Measurements from ENCODE around the gene CHPF. TPM values are rescaled to one million over a fixed set of nuclear protein-coding genes. Genes with fewer than 3 reads are reported as not detected.
A peak's percentile ranks its signal among the peaks of the same experiment; 100 is the strongest.

CHPF gene
- total and polyA plus RNA-seq, 7 donors, result 8.4 to 14.2 (median 12.6) TPM

- intact Hi-C loops (cut with DNase I), result no loop called here
- WGBS, 3 donors, result 41 to 57% (median 50%) methylated on average over 16 to 22 of the region's 22 CpGs
- H3K36me3 ChIP-seq (ENCODE audit: insufficient read depth in 1 of 2, low read depth in 1 of 2), result peaks cover 0 to 10% of the 10 kb centered on the region in 2 donors
- H3K4me1 ChIP-seq, result peaks cover 7% of the 10 kb centered on the region
- DNase-seq (no peak), ATAC-seq (no peak)
- H3K4me3 ChIP-seq, result no peak overlapping the region
- no peaks in the 10 kb centered on the region for H3K9me3 ChIP-seq
- H3K27me3 ChIP-seq (ENCODE audit: insufficient read depth in 3 of 3, low read length in 2 of 3), result peaks cover 0 to 45% (median 23%) of the 10 kb centered on the region in 3 donors
- TF ChIP-seq CTCF (IDR thresholded peaks at IDR 0.05), result no peak
- H3K27ac ChIP-seq, result no peak overlapping the region
Observed at GRCh38 chr2:219510512-219511135, 33.0 kb downstream of the CHPF start.

GRCh38 chr2:219509780-219510511, 33.7 kb downstream of the CHPF start:
- Histone ChIP-seq H3K4me1 (peaks cover 7% of the 10 kb centered on the region), H3K4me3 (peak overlapping the region; percentile 28), H3K36me3 (ENCODE audit: insufficient read depth in 1 of 2, low read depth in 1 of 2) (peaks cover 0 to 12% of the 10 kb centered on the region in 2 donors), H3K27me3 (ENCODE audit: insufficient read depth in 3 of 3, low read length in 2 of 3) (peaks cover 0 to 45% (median 23%) of the 10 kb centered on the region in 3 donors), H3K9me3 (no peaks in the 10 kb centered on the region), H3K27ac (no peak overlapping the region)
- peak; percentile 59 to 75 for DNase-seq
- peak; percentile 65 to 83 (median 75) for ATAC-seq
- intact Hi-C loops (cut with DNase I), result no loop called here
- peak; percentile 60 for TF ChIP-seq CTCF (IDR thresholded peaks at IDR 0.05)
- 4 to 5% (median 5%) methylated on average over 26 of the region's 26 CpGs for WGBS, 3 donors

GRCh38 chr2:219508971-219509779, 34.4 kb downstream of the CHPF start:
- Histone ChIP-seq H3K27ac (no peak overlapping the region), H3K36me3 (ENCODE audit: insufficient read depth in 1 of 2, low read depth in 1 of 2) (peaks cover 0 to 20% of the 10 kb centered on the region in 2 donors), H3K4me1 (peaks cover 3% of the 10 kb centered on the region), H3K27me3 (ENCODE audit: insufficient read depth in 3 of 3, low read length in 2 of 3) (peaks cover 0 to 38% (median 18%) of the 10 kb centered on the region in 3 donors), H3K9me3 (no peaks in the 10 kb centered on the region), H3K4me3 (no peak overlapping the region)
- no peak for TF ChIP-seq CTCF (IDR thresholded peaks at IDR 0.05)
- WGBS, 3 donors, result 8 to 25% (median 14%) methylated on average over 11 to 14 of the region's 14 CpGs
- DNase-seq (no peak), ATAC-seq (peak; percentile 9 to 38 (median 17))
- intact Hi-C loops (cut with DNase I), result no loop called here

GRCh38 chr2:219508444-219508734, 35.2 kb downstream of the CHPF start:
- WGBS, 3 donors, result 42 to 49% (median 46%) methylated on average over 4 of the region's 4 CpGs
- H3K27me3 ChIP-seq (ENCODE audit: insufficient read depth in 3 of 3, low read length in 2 of 3), result peaks cover 0 to 30% (median 12%) of the 10 kb centered on the region in 3 donors
- H3K4me3 ChIP-seq, result no peak overlapping the region
- ATAC-seq, result no peak
- no peak for TF ChIP-seq CTCF (IDR thresholded peaks at IDR 0.05)
- no peak overlapping the region for H3K27ac ChIP-seq
- no peak for DNase-seq
- intact Hi-C loops (cut with DNase I), result no loop called here
- peaks cover 0 to 28% of the 10 kb centered on the region in 2 donors for H3K36me3 ChIP-seq (ENCODE audit: insufficient read depth in 1 of 2, low read depth in 1 of 2)
- H3K9me3 ChIP-seq, result no peaks in the 10 kb centered on the region
- H3K4me1 ChIP-seq, result no peaks in the 10 kb centered on the region
